ENCODE results near the gene ATP8B1. TPM values are rescaled to one million over a fixed set of nuclear protein-coding genes. Genes with fewer than 3 reads are reported as not detected.

Gene ATP8B1
- total RNA-seq (2022; extraction: Qiagen RNA extraction; ENCODE audit: low read depth) = 6.5 to 10.7 TPM (median 9.3 TPM) in 5 replicates

DNA sequence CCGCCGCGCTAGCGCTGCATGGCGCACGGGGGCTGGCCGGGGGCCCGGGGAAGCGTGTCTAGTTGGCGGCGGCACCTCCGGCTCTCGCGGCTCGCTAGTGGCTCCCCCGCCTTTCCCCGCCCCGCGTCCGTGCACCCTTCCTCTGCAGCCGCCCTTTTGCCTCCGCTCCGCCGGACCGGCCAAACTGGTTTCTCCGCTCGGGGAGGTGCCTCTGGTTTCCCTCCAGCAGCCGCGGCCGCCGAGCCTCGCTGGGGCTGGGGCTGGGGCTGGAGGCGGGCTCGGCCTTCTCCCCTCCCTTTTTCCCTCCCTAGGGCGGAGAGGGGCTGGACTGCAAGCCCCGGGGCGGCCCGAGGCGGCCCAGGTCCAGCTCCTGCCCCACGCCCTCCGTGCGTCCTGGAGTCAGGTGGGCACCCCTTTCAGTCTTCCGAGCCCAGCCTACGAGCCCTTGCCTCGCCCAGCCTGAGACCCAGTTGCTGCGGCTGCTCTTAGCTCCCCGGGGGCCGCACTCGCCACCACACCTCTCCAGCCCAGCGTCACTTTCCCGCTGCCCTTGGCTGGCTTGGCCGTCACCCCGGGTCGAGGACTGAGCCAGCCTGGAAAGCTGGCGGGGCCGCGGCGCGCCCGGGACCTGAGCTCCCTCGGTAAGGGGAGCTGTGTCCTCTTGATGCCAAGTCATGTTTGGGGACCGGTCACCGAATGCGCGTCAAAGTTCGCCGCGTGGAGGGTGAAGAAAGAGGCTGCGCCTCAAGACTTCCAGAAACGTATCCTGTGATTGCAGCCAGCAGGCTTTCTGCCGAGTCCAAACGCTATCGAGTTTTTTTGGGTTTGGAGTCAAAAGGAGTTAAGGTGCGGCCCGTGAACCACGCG, at the start of gene ATP8B1:
TSS of gene ATP8B1 (minus strand) at position 213 of the 867 bp plus-strand sequence. CDS start 71,508 bp downstream, outside the sequence.

Other genes with a start within 250 kb of the ATP8B1 start
- 39.6 to 43.6 TPM (median 39.8 TPM) in 5 replicates for gene FECH, start 216.6 kb downstream of the ATP8B1 start, total RNA-seq (2022; extraction: Qiagen RNA extraction; ENCODE audit: low read depth)
- gene NARS1, start 181.5 kb downstream of the ATP8B1 start, total RNA-seq (2022; extraction: Qiagen RNA extraction; ENCODE audit: low read depth) = 77.3 to 141 TPM (median 94.3 TPM) in 5 replicates
- 29.6 to 34.9 TPM (median 33.9 TPM) in 5 replicates for gene NEDD4L, start 240.9 kb upstream of the ATP8B1 start, total RNA-seq (2022; extraction: Qiagen RNA extraction; ENCODE audit: low read depth)